Muscle of arm (tissue), 12 donors: ENCODE results near the gene CENPC. TPM values are rescaled to one million over a fixed set of nuclear protein-coding genes. Genes with fewer than 3 reads are reported as not detected.
"Not testable (repeated sequence)": the region's sequence is repeated elsewhere in the genome, so short reads cannot be mapped to it uniquely, and the experiment has no call there.

Experiments used
- DNase-seq: peaks from one replicate; pipeline ENCODE4 v3.0.0-alpha.2; 2013
- polyA plus RNA-seq, 12 donors: library from polyadenylated mRNA; unstranded; fragments of 120-200 nt; gene quantifications; one replicate each; pipeline ENCODE4 v1.2.1, GENCODE V29; 2013; ENCODE audit not compliant: insufficient read length in 12 of 12

CENPC gene
- polyA plus RNA-seq, 12 donors = 11.8 to 24.5 (median 17.0) TPM; not detected in 1

DNA sequence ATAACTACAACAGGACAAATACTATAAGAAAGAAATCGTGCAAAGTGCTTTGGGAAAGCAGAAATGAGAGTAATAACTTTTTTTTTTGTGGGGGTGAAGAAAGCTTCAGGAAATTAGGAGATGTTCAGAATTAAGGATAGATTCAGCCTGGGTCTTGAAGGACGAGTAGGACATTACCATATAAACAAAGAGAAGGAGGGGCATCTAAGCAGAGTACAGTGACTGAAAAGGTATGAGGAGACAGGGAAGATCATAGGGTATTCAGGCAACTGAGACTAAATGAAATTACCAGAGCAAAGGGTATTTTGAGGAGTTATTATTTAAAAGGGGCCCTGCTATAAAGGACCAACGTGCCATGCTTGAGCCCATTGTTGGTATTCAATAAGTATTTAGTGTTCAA is 10.1 kb upstream of the CENPC start:
- DNase-seq = no peak

DNA sequence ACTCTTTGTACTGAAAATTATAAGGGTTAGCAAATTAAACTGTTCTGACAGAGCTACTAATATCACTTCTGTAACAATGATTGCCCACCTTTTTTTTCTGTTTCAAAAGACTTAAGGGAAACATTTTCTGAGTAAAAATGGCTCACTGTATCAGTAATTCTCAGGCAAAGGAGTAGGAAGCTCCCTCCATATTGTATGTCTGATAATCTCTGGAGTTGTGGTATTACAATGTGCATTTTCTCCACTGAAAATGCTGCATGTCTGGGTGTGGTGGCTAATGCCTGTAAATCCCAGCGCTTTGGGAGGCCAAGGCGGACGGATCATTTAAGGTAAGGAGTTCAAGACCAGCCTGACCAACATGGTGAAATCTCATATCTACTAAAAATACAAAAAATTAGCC is 8.8 kb upstream of the CENPC start:
- DNase-seq = no peak

DNA sequence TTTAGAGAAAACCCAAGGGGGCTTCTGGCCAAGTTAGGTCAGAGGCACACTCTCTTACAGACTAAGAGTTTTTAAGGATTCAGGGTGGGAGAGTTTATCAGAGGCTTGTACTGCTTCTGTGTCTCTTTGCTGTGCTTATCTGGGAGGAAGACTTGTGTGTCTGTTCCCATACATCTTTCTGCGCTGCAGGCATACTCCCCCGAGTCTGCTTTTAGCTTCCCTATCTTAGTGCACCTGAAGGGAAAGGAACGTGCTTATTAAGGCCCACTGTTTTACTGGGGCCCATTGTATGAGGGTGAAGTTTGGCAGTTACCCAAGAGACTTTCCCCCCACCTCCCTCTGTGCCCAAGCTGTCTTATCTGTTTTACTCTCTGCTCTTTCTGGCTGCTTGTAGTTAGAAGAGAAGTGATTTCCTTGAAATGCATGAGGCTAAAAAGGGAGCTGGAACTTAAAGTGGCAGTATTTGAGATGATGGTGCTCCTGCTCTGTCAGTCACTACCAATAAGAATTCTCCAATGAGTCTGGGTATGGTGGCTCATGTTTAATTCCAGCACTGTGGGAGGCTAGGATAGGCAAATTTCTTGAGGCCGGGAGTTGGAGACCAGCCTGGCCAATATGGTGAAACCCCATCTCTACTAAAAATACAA is 7.0 kb upstream of the CENPC start:
- DNase-seq = not testable (repeated sequence)

DNA sequence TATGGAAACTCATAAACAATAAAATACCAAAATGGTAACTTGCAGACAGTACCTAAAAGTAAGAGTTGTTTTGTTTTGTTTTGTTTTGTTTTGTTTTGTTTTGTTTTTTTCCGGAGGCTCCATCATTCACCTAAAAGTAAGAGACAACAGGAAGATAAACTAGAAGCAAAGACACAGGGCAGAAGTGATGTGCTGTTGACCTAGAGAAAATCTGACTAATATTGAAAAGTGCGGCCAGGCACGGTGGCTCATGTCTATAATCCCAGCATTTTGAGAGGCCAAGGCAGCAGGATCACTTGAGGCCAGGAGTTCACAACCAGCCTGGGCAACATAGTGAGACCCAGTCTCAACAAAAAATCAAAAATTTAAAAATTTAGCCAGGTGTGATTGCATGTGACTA is 5.6 kb upstream of the CENPC start:
- DNase-seq = no peak

DNA sequence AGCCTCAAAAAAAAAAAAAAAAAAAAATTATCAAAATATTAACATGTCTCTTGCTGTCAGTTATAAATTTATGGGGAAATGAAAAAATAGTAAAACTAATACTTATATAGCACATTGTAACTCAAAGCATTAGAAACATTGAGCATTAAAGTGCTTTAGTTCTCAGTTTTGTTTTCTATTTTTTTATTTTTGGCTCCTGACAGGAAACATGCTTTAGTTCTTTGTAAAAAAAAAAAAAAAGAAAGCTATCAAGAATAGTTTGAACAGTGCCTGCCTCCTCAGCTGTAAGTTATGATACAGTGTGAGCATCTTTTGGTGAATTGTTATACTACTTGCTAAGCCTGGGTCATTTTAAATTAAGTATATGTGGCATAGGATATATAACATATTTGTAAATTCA is 5.1 kb upstream of the CENPC start:
- DNase-seq = no peak

DNA sequence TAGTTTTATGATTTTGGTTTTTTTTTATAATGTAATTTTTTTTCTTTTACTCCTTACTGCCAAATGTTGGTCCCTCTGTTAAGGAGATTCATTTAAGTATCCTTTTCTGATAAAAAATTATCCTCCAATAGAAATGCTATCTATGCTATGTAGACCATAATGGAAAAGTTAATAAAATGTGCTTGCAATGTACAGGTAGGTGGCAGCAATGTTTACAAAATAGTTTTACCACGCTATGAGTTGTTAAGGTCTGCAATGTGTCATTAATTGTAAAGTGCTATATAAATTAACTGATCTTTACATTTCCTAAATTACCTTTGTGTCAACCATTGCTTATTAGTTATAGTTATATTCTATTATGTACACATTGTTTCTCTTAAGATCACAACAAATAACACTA is 3.8 kb upstream of the CENPC start:
- DNase-seq = peak; percentile 7

DNA sequence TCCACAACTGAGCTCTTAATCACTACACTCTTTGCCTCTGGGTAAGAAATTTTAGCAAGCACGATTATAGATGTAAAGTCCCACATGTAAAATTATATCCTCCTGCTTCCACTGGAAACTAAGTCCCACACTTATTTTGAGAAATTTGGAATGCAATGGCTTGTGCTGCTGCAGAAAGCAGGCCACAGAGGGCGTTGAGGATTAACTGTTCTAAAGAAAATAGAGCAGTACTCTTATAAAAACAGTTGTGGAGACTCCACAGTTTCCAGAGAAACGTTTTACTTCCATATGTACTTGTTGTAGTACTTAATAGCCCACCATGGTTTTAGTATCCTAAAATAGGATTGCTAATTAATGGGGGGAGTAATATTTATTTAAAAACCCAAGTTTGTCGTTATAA is 1.7 kb upstream of the CENPC start:
- no peak for DNase-seq

DNA sequence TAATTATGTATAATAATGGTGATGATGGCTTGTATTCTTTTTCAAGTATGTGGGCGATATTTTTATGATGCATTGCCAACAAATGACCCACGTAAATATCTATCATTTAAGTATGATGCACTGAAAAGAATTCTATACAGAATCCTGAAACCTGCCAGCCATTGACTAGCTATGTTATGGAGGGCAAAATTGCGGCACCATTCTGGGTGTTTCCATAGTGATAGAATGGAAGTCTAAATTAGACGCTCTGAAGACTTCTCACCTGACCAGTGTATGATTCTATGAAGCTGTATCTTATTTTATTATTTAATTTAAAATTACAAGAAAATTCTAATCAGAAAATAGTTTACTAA is 677 bp upstream of the CENPC start:
- no peak for DNase-seq

DNA sequence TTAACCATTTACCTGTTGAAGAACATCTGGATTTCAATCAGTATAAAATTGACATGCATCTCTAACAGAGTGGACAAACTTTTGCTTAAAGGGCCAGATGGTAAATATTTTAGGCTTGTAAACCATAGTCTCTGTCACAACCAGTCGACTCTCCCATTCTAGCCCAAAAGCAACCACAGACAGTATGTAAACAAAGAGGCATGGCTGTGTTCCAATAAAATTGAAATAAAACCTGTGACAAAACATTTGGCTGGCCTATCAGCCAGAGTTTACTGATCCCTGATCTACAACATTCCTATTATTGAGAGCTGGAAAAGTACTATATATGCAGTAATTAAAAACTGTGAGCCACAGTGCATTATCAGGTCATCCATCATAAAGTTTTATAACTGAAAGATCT is 3.2 kb downstream of the CENPC start:
- DNase-seq = no peak

DNA sequence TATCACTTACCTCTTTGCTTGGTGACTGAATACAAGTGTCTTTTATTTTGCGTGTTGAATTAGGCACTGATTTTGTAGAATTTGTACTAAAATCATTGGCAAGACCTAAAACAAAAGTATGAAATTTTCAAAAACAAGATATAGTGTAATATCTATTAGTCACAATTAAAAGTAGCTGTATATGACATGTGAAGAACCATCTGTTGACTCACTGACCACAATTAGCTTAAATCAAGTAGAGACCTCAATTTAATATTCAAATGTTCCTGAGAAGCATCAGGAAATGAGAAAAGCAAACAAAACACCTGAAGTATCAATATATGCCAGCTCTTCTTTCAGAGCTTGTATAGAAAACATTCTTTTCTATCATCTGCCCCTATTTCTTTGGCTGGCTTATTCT is 5.5 kb downstream of the CENPC start:
- DNase-seq = no peak

DNA sequence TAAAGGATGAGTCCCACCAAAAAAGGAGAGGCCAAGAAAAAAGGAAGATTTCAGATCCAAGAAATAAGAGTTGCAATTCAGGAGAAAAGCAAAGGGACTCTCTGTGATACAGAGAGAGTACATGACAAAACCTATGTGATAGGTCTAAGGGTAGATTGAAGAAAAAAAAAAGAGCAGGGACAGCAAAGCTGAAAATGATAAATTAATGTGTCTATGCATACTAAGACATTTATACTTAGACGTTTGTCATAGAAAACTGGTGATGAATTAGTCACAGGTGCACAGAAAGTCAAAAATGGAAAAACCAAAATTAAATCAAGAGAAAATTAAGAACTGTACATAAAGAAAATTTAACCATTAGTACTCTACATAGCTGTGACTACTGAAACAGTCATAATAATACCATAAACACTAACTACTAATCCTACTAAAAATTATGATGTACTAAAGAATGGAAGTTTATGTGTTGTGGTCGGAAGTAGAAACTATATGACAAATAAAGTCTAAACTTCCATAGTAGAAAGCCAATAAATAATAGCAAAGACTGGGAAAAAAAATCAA is 9.9 kb downstream of the CENPC start:
- DNase-seq = no peak

DNA sequence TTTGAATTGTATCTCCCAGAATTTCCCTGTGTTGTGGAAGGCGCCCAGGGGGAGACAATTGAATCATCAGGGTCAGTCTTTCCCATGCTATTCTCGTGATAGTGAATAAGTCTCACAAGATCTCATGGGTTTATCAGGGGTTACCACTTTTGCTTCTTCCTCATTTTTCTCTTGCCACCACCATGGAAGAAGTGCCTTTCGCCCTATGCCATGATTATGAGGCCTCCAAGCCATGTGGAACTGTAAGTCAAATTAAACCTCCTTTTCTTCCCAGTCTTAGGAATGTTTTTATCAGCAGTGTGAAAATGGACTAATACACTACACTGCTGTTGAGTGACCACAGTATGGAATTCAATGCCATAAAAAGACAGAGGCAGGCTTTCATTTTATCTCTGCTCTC is 12.2 kb downstream of the CENPC start:
- no peak for DNase-seq

DNA sequence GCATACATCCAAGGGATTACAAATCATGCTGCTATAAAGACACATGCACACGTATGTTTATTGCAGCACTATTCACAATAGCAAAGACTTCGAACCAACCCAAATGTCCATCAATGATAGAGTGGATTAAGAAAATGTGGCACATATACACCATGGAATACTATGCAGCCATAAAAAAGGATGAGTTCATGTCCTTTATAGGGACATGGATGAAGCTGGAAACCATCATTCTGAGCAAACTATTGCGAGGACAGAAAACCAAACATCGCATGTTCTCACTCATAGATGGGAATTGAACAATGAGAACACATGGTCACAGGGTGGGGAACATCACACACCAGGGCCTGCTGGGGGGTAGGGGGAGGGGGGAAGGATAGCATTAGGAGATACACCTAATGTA is 12.9 kb downstream of the CENPC start:
- not testable (repeated sequence) for DNase-seq

DNA sequence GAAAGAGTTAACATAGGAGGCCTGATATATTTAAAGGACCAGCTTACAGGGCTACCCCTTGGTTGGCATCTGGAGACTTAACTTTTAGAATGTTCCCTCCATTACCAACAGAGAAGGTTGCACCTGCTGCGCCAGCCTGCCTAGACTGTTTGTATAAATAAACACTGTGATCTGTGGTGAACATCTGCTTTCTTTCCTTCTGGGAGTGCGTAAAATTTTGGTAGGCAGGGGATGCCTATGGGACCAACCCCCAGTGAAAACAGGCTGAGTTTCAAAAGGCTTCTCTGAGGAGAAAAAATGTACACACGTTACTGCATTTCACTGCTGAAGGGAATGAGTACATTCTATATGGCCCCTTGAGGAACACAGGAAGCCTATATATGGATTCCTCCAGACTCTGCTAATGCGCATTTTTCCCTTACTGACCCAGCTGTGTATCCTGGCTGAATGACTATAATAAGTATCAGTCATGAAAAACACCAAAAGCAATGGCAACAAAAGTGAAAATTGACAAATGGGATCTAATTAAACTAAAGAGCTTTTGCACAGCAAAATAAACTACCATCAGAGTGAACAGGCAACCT is 13.8 kb downstream of the CENPC start:
- no peak for DNase-seq

DNA sequence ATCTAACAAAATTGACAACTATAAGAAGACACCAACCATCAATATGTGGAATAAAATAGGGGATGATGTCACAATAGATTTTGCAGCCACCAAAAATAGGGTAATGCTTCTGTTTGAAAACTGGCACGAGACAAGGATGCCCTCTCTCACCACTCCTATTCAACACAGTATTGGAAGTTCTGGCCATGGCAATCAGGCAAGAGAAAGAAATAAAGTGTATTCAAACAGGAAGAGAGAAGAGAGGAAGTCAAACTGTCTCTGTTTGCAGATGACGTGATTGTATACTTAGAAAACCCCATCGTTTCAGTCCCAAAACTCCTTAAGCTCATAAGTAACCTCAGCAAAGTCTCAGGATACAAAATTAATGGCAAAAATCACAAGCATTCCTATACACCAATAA is 21.2 kb downstream of the CENPC start:
- DNase-seq = not testable (repeated sequence)

DNA sequence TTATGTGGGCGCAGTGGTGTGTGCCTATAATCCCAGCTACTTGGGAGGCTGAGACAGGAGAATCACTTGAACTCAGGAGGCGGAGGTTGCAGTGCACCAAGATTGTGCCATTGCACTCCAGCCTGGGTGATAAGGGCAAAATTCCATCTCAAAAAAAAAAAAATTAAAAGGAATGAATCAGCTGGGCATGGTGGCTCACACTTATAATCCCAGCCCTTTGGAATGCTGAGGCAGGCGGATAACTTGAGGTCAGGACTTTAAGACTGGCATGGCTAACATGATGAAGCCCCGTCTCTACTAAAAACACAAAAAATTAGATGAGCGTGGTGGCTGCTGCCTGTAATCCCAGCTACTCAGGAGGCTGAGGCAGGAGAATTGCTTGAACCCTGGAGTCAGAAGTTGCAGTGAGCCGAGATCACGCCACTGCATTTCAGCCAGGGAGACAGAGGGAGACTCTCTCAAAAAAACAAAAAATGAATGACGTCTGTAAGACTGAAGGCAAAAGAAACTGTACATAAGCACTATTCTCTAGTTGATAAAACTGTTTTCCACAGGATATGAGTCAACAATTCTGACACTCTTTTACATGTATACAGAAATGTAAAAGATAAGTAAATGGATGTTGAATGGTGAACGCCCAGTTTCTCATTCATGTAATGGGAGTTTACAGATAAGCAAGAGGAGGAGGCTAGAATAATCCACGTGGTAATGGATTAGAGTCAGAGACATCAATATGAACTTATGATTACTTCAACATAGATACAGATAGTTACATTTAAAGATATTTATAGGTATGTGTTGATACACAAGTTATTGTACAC is 22.2 kb downstream of the CENPC start:
- no peak for DNase-seq

DNA sequence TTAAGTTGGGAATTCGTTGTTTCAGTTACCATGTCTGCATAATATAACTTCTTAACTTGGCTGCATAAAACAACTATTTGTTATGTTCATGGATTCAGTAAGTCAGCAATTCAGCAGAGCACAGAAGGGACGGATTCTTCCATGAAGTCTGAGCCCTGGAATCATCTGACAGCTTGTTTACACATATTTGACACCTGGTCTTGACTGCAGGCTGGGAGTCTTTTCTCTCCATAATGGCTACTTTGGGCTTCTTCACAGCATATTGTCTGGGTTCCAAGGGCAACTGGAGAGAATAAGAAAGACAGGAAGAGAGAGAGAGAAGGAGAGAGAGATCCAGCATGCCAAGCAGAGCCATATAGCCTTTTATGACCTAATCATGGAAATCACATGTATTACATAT is 23.1 kb downstream of the CENPC start:
- DNase-seq = no peak

DNA sequence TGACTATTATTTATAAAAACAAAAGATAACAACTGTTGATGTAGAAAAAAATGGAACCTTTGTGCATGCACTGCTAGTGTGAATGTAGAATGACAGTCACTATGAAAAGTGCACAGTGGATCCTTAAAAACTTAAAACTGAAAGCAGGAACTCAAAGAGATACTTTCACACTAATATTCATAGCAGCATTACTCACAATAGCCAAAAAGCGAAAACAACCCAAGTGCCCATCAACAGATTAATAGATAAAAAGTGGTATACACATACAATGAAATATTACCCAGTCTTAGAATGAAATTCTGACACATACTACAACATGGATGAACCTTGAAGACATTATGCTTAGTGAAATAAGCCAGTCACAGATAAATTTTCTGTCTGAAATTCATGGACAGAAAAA is 23.8 kb downstream of the CENPC start:
- no peak for DNase-seq

DNA sequence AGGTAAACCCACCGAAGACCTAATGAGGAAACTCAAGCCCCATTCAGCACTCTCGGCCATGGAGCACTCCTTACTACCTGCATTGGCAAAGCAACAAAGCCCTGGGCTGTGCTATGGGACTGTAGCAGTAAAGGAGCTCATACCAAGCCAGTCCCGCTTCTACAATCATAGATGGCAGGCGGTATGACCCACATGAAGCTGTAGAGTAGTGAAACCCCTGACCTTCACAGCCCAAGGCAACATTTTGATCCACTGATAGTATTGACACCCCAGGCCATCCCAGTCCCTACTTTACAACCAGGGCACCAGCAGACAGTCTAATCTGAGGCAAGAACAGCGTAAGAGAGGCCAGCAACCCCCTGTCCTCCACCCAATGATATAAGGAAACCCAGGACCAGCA is 25.2 kb downstream of the CENPC start:
- no peak for DNase-seq

DNA sequence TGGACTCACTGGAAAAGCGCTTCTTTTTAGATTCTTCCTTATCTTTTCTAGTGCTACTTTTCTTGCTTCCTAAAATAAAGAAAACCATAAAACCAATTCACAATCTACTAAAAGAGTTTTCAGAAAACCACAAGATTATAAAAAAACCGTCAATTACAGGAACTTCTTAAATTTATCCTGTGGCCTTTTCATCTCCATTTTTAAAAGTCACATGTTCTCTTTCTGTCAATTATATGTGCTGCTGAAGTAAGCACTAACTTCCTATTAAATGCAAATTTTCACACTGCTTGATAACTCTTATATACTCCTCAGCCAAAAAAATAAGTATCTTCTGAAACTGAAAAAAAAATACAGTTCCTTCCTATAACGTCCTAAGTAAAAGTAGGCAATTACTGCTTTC is 32.8 kb downstream of the CENPC start:
- DNase-seq = no peak

DNA sequence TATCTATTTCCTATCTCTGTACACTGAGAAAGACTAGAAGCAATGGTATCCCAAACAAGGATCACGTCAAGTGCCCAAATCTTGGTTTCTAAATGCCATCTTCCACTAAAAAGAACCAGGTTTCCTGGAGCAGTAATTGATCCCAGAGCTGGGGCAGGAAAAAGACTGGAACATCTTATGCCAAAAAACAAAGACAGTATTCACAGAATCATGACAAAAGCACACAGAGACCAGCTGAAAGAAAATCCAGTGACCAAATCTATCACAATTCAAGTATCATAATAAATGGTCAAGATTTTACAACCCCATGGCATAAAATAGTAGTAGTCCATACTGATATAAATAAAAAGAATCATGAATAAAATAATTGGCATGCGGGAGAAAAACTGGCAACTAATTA is 44.9 kb downstream of the CENPC start:
- DNase-seq = no peak

DNA sequence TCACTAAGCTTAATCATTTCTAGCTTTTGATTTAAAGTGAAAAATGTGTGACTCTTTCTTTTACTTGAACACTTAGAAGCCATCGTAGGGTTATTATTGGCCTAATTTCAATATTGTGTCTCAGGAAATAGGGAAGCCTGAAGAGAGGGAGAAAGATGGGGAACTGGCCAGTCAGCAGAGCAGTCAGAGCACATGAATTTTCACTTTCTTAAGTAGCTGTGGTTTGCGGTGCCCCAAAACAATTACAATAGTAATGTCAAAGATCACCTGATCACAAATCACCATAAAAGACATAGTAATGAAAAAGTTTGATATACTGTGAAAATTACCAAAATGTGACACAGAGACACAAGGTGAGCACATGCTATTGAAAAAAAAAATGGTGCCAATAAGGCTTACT is 45.5 kb downstream of the CENPC start:
- no peak for DNase-seq
